CD4-positive, alpha-beta memory T cell (primary cell): ENCODE results near the gene CLNK. TPM values are rescaled to one million over a fixed set of nuclear protein-coding genes. Genes with fewer than 3 reads are reported as not detected.

Experiments
- CTCF ChIA-PET: fragments of 350-600 bp; sonication (Branson Sonifier 250); formaldehyde crosslinking; loops from one replicate; lab custom pipeline; 2021; ENCODE audit warnings: inconsistent platforms; ENCODE audit not compliant: partially characterized antibody; lab: Charles Lee
- POLR2A ChIA-PET: fragments of 350-600 bp; sonication (Branson Sonifier 250); formaldehyde crosslinking; loops from one replicate; lab custom pipeline; 2021; ENCODE audit not compliant: partially characterized antibody; lab: Charles Lee
- DNase-seq, 5 donors: peaks; one replicate each; pipeline versions ENCODE4 v3.0.0 to v3.0.0-alpha.2; 2020 to 2022; ENCODE audit warnings: mixed read lengths in 1 of 5
- H3K27ac ChIP-seq: one replicate; pipeline ENCODE4 v1.7.0; 2013; ENCODE audit warnings: low read depth, low read length
- H3K27me3 ChIP-seq: 2 replicates; pipeline ENCODE4 v1.7.0; 2013; ENCODE audit warnings: mild to moderate bottlenecking, low read length, moderate library complexity; ENCODE audit not compliant: insufficient read depth
- H3K36me3 ChIP-seq: 2 replicates; pipeline ENCODE4 v1.7.0; 2013; ENCODE audit warnings: mild to moderate bottlenecking, low read length, moderate library complexity; ENCODE audit not compliant: insufficient read depth
- H3K4me1 ChIP-seq: 2 replicates; pipeline ENCODE4 v1.7.0; 2013; ENCODE audit warnings: mild to moderate bottlenecking, low read length, moderate library complexity; ENCODE audit not compliant: insufficient read depth
- H3K4me3 ChIP-seq, 2 donors: one replicate each; pipeline ENCODE4 v1.7.0; 2013; ENCODE audit warnings: low read length in 2 of 2, mild to moderate bottlenecking in 1 of 2
- H3K9me3 ChIP-seq, 2 donors: one replicate each; pipeline ENCODE4 v1.7.0; 2013; ENCODE audit warnings: low read length in 2 of 2, control low read depth in 1 of 2; ENCODE audit not compliant: control insufficient read depth in 1 of 2
- H3K27ac Mint-ChIP-seq, 7 donors: one replicate each; pipeline ENCODE4 v1.8.0; 2020 to 2021; ENCODE audit warnings: mixed read lengths in 7 of 7, mild to moderate bottlenecking in 6 of 7, inconsistent platforms in 3 of 7, moderate library complexity in 3 of 7
- H3K27me3 Mint-ChIP-seq, 2 donors: one replicate each; pipeline ENCODE4 v1.8.0; 2020 to 2021; ENCODE audit warnings: mixed read lengths in 2 of 2
- H3K36me3 Mint-ChIP-seq, 2 donors: one replicate each; pipeline ENCODE4 v1.8.0; 2020 to 2021; ENCODE audit warnings: mixed read lengths in 2 of 2, inconsistent platforms in 1 of 2, mild to moderate bottlenecking in 1 of 2
- H3K4me1 Mint-ChIP-seq, 4 donors: one replicate each; pipeline ENCODE4 v1.8.0; 2020 to 2021; ENCODE audit warnings: mixed read lengths in 4 of 4, mild to moderate bottlenecking in 1 of 4
- H3K4me3 Mint-ChIP-seq, 8 donors: one replicate each; pipeline ENCODE4 v1.8.0; 2020 to 2021; ENCODE audit warnings: mixed read lengths in 8 of 8, mild to moderate bottlenecking in 7 of 8, moderate library complexity in 6 of 8, inconsistent platforms in 3 of 8
- H3K9me3 Mint-ChIP-seq, 8 donors: one replicate each; pipeline ENCODE4 v1.8.0; 2020 to 2021; ENCODE audit warnings: mixed read lengths in 8 of 8, mild to moderate bottlenecking in 5 of 8, inconsistent platforms in 3 of 8, moderate library complexity in 1 of 8
- intact Hi-C: fragments of 100-400 bp; cut with micrococcal nuclease; formaldehyde crosslinking; loops from one replicate; pipeline ENCODE4 v1.15.1; 2023
- polyA plus RNA-seq, 2 donors: library from polyadenylated mRNA; unstranded; fragments of 300-500 nt; fragmentation: Illumina TruSeq; gene quantifications; one replicate each; pipeline ENCODE4 v1.2.3, GENCODE V29; 2021
- total RNA-seq, 2 experiments: library from RNA; stranded (reverse); gene quantifications; one replicate each; pipeline ENCODE4 v1.2.3, GENCODE V29; 2021

CLNK gene
- total and polyA plus RNA-seq, 4 experiments from 2014 or later: 0.11 to 0.29 TPM; not detected in 2

- Histone ChIP-seq H3K27ac (no peak overlapping the region), H3K36me3 (no peaks in the 10 kb centered on the region), H3K27me3 (no peaks in the 10 kb centered on the region), H3K4me1 (no peaks in the 10 kb centered on the region), H3K4me3 (no peak overlapping the region), H3K9me3 (no peaks in the 10 kb centered on the region)
- intact Hi-C loops: no loop called here
- DNase-seq: no peak
- H3K36me3 Mint-ChIP-seq: no peaks in the 10 kb centered on the region
- H3K27ac Mint-ChIP-seq: no peak overlapping the region
- H3K9me3 Mint-ChIP-seq: peaks cover 0 to 3% (median 0%) of the 10 kb centered on the region in 8 donors
- no peak overlapping the region for H3K4me3 Mint-ChIP-seq
- H3K27me3 Mint-ChIP-seq: no peaks in the 10 kb centered on the region
- no peaks in the 10 kb centered on the region for H3K4me1 Mint-ChIP-seq
- POLR2A ChIA-PET: no interaction called here
- CTCF ChIA-PET: interaction anchor here (1.2 kb wide), 1 partner anchor 17 kb away, joined by 3 read pairs; no protein-coding TSS in a partner anchor
These were observed 20.2 kb downstream of the CLNK start for GRCh38 chr4:10664408-10664807.

- H3K36me3 Mint-ChIP-seq: no peaks in the 10 kb centered on the region
- CTCF ChIA-PET: no interaction called here
- no peaks in the 10 kb centered on the region for H3K27me3 Mint-ChIP-seq
- no peak for DNase-seq
- no peak overlapping the region for H3K4me3 ChIP-seq
- intact Hi-C loops: no loop called here
- POLR2A ChIA-PET: no interaction called here
- peaks cover 0 to 2% (median under 1%) of the 10 kb centered on the region in 4 donors for H3K4me1 Mint-ChIP-seq
- peaks cover 0 to 3% (median 0%) of the 10 kb centered on the region in 8 donors for H3K9me3 Mint-ChIP-seq
- no peaks in the 10 kb centered on the region for H3K36me3 ChIP-seq
- H3K4me1 ChIP-seq: no peaks in the 10 kb centered on the region
- H3K9me3 ChIP-seq: no peaks in the 10 kb centered on the region
- H3K27ac Mint-ChIP-seq: no peak overlapping the region
- H3K4me3 Mint-ChIP-seq: no peak overlapping the region
- no peak overlapping the region for H3K27ac ChIP-seq
- H3K27me3 ChIP-seq: no peaks in the 10 kb centered on the region
These were observed 21.6 kb downstream of the CLNK start for GRCh38 chr4:10662937-10663336.

GRCh38 chr4:10661047-10661446 is 23.5 kb downstream of the CLNK start:
- intact Hi-C loops: no loop called here
- Histone ChIP-seq H3K4me3 (no peak overlapping the region), H3K36me3 (no peaks in the 10 kb centered on the region), H3K27ac (no peak overlapping the region), H3K9me3 (no peaks in the 10 kb centered on the region), H3K27me3 (no peaks in the 10 kb centered on the region), H3K4me1 (peaks cover 5% of the 10 kb centered on the region)
- Mint-ChIP-seq H3K4me3 (no peak overlapping the region), H3K27me3 (no peaks in the 10 kb centered on the region), H3K36me3 (no peaks in the 10 kb centered on the region), H3K27ac (no peak overlapping the region), H3K9me3 (peaks cover 0 to 3% (median 0%) of the 10 kb centered on the region in 8 donors), H3K4me1 (peaks cover 7 to 9% (median 9%) of the 10 kb centered on the region in 4 donors)
- CTCF ChIA-PET: interaction anchor here (2.7 kb wide), 1 partner anchor 9 kb away, joined by 10 read pairs; no protein-coding TSS in a partner anchor
- DNase-seq: no peak
- POLR2A ChIA-PET: no interaction called here

- Mint-ChIP-seq H3K36me3 (no peaks in the 10 kb centered on the region), H3K27ac (no peak overlapping the region), H3K4me3 (no peak overlapping the region), H3K27me3 (peaks cover 0 to 1% of the 10 kb centered on the region in 2 donors), H3K4me1 (peaks cover 11 to 15% (median 12%) of the 10 kb centered on the region in 4 donors), H3K9me3 (peaks cover 0 to 3% (median 0%) of the 10 kb centered on the region in 8 donors)
- ChIA-PET CTCF (interaction anchor here (2.7 kb wide), 1 partner anchor 11 kb away, joined by 10 read pairs; no protein-coding TSS in a partner anchor), POLR2A (no interaction called here)
- Histone ChIP-seq H3K27ac (no peak overlapping the region), H3K9me3 (no peaks in the 10 kb centered on the region), H3K4me3 (no peak overlapping the region), H3K4me1 (peaks cover 7% of the 10 kb centered on the region), H3K27me3 (no peaks in the 10 kb centered on the region), H3K36me3 (no peaks in the 10 kb centered on the region)
- intact Hi-C loops: no loop called here
- no peak for DNase-seq
These were observed 25.3 kb downstream of the CLNK start for GRCh38 chr4:10659251-10659650.

- Histone ChIP-seq H3K36me3 (no peaks in the 10 kb centered on the region), H3K9me3 (no peaks in the 10 kb centered on the region), H3K4me3 (no peak overlapping the region), H3K27me3 (no peaks in the 10 kb centered on the region), H3K27ac (no peak overlapping the region), H3K4me1 (peaks cover 7% of the 10 kb centered on the region)
- no peaks in the 10 kb centered on the region for H3K36me3 Mint-ChIP-seq
- peak overlapping the region in 4 of 8 donors; percentile 11 to 57 (median 41) for H3K4me3 Mint-ChIP-seq
- intact Hi-C loops: no loop called here
- peaks cover 0 to 3% (median 0%) of the 10 kb centered on the region in 8 donors for H3K9me3 Mint-ChIP-seq
- ChIA-PET CTCF (no interaction called here), POLR2A (no interaction called here)
- H3K27me3 Mint-ChIP-seq: peaks cover 0 to 1% of the 10 kb centered on the region in 2 donors
- peaks cover 12 to 15% (median 12%) of the 10 kb centered on the region in 4 donors for H3K4me1 Mint-ChIP-seq
- H3K27ac Mint-ChIP-seq: peak overlapping the region in 5 of 7 donors; percentile 1 to 37 (median 25)
- no peak for DNase-seq
These were observed 27.6 kb downstream of the CLNK start for GRCh38 chr4:10656988-10657387.

GRCh38 chr4:10656420-10656819 is 28.1 kb downstream of the CLNK start:
- H3K9me3 Mint-ChIP-seq: peaks cover 0 to 3% (median 0%) of the 10 kb centered on the region in 8 donors
- peaks cover 0 to 1% of the 10 kb centered on the region in 2 donors for H3K27me3 Mint-ChIP-seq
- H3K4me3 ChIP-seq: no peak overlapping the region
- intact Hi-C loops: no loop called here
- peak overlapping the region in 3 of 8 donors; percentile 2 to 71 (median 66) for H3K4me3 Mint-ChIP-seq
- peaks cover 7% of the 10 kb centered on the region for H3K4me1 ChIP-seq
- H3K9me3 ChIP-seq: no peaks in the 10 kb centered on the region
- no peaks in the 10 kb centered on the region for H3K36me3 Mint-ChIP-seq
- H3K27ac ChIP-seq: no peak overlapping the region
- ChIA-PET POLR2A (no interaction called here), CTCF (interaction anchor here (1.2 kb wide), 1 partner anchor 13 kb away, joined by 5 read pairs; no protein-coding TSS in a partner anchor)
- H3K27ac Mint-ChIP-seq: peak overlapping the region in 2 of 7 donors; percentile 30 to 80
- DNase-seq: no peak
- H3K36me3 ChIP-seq: no peaks in the 10 kb centered on the region
- no peaks in the 10 kb centered on the region for H3K27me3 ChIP-seq
- peaks cover 12 to 15% (median 12%) of the 10 kb centered on the region in 4 donors for H3K4me1 Mint-ChIP-seq

- no peaks in the 10 kb centered on the region for H3K9me3 ChIP-seq
- peaks cover 0 to 1% of the 10 kb centered on the region in 2 donors for H3K27me3 Mint-ChIP-seq
- peak overlapping the region in 7 of 8 donors; percentile 14 to 76 (median 56) for H3K4me3 Mint-ChIP-seq
- no peak for DNase-seq
- no peak overlapping the region for H3K4me3 ChIP-seq
- intact Hi-C loops: no loop called here
- H3K4me1 ChIP-seq: peaks cover 7% of the 10 kb centered on the region
- peak overlapping the region in 4 of 7 donors; percentile 14 to 38 (median 26) for H3K27ac Mint-ChIP-seq
- CTCF ChIA-PET: interaction anchor here (1.2 kb wide), 1 partner anchor 13 kb away, joined by 5 read pairs; no protein-coding TSS in a partner anchor
- no peaks in the 10 kb centered on the region for H3K36me3 Mint-ChIP-seq
- H3K27me3 ChIP-seq: no peaks in the 10 kb centered on the region
- peaks cover 0 to 1% (median 0%) of the 10 kb centered on the region in 8 donors for H3K9me3 Mint-ChIP-seq
- H3K27ac ChIP-seq: no peak overlapping the region
- no peaks in the 10 kb centered on the region for H3K36me3 ChIP-seq
- peaks cover 12 to 15% (median 12%) of the 10 kb centered on the region in 4 donors for H3K4me1 Mint-ChIP-seq
- POLR2A ChIA-PET: no interaction called here
These were observed 28.6 kb downstream of the CLNK start for GRCh38 chr4:10655968-10656367.
